Neural progenitor cell (in vitro differentiated cells): ENCODE measurements around the gene CAV1.

ENCODE experiments used
- EZH2 ChIP-seq: fragments of 200-600 bp; sonication (generic); IDR thresholded peaks from 2 replicates; pipeline ENCODE4 v1.6.1; 2017; ENCODE audit warnings: antibody characterized with exemption, mild to moderate bottlenecking, moderate library complexity
- TF ChIP-seq, protein P1 (sequence below): fragments of 200-600 bp; sonication (generic); IDR thresholded peaks from 2 replicates; pipeline ENCODE4 v1.5.1; 2017; ENCODE audit warnings: antibody characterized with exemption, mild to moderate bottlenecking

- TF ChIP-seq, protein P1, sequence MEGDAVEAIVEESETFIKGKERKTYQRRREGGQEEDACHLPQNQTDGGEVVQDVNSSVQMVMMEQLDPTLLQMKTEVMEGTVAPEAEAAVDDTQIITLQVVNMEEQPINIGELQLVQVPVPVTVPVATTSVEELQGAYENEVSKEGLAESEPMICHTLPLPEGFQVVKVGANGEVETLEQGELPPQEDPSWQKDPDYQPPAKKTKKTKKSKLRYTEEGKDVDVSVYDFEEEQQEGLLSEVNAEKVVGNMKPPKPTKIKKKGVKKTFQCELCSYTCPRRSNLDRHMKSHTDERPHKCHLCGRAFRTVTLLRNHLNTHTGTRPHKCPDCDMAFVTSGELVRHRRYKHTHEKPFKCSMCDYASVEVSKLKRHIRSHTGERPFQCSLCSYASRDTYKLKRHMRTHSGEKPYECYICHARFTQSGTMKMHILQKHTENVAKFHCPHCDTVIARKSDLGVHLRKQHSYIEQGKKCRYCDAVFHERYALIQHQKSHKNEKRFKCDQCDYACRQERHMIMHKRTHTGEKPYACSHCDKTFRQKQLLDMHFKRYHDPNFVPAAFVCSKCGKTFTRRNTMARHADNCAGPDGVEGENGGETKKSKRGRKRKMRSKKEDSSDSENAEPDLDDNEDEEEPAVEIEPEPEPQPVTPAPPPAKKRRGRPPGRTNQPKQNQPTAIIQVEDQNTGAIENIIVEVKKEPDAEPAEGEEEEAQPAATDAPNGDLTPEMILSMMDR, result no peak
- TF ChIP-seq EZH2, result no peak
Measured at GRCh38 chr7:116502201-116503096, 22.4 kb upstream of the CAV1 start.
